HG03378 (cell line): ENCODE results near the gene METTL23.
A peak's percentile ranks its signal among the peaks of the same experiment; 100 is the strongest.
"Not testable (repeated sequence)": the region's sequence is repeated elsewhere in the genome, so short reads cannot be mapped to it uniquely, and the experiment has no call there.

Experiments
- ATAC-seq: cut with Tn5 transposase; IDR thresholded peaks from one replicate; pipeline ENCODE4 v1.9.1; 2021; ENCODE audit warnings: mild to moderate bottlenecking, moderate library complexity; ENCODE audit not compliant: unreplicated experiment

The METTL23 gene

DNA sequence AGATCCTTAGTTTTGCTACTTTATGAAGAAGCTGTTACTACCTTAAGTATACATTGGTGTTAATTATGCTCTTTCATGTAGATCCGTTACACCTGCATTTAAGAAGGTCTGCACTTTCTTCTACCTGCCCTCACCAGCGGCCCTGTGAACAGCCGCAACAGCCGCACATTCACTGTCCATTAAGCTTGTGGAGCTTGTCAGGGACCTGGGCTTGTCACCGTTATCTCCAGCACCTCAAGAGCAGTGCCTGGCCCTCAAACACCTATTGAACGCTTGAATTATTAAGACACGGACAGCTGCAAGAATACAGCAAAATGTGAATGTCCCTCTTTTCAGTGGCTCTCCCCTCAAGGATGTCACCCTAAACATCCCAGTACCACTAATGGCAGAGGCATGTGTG, 12.9 kb upstream of the METTL23 start:
- no peak for ATAC-seq

DNA sequence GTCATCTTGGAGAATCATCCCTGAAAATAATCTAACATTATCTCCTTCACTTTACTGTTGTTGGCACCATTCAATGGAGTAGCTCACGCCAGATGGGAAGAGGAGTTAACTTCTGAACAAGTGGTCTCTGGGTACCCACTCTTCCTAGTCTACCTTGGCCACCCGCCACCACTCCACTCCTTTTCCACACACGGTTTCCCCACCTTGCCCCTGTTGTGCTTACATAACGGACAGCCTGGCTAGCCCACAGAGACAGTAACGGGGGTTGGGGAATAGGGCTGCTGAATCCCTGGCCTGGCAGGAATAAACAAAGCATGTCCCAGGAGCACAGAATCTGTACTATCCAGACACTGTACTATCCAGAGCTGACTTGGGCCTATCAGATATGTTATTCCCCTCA, 12.3 kb upstream of the METTL23 start:
- no peak for ATAC-seq

DNA sequence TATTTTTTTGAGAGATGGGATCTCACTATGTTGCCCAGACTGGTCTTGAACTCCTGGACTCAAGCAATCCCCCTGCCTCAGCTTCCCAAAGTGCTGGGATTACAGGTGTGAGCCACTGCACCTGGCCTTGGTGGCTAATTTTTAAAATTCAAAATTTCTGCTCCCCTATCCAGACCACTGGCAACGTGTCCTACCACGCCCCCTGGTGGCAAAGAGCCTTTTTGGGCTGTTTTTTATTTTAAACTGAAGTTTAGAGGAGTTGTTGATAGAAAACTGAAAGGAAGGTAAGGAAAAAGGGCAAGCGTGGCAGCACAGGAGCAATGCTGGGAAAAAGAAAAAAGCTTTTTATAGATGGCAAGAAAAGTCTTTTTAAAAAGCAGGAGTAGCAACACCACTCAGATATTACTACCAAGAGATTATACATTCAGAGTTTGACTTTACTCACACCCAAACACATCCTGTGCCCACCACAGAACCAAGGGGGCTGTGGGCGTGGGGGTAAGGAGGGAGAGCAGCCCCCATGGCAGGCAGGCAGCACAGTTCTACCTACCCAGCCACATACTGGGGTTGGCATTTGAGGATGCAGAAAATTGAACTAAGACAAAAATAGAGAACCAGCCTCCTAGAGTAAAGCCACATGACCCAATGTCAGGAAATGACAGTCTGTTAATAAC, 11.7 kb upstream of the METTL23 start:
- ATAC-seq: no peak

DNA sequence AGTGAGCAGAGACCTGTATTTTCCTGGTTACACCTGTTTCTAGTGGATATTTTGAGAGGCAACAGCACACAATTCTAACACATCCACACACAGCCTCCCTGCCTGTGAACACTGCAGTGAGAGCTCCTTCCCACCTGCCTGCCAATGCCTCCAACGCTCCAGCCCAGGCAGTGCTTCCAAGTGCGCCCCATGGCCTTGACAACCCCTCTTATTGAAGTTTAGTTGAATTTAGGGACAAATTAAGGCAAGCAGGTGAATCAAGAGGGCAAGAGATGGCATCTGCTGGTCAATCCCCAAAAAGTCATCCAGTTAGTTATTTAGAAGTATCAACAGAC, 11.2 kb upstream of the METTL23 start:
- ATAC-seq: no peak

DNA sequence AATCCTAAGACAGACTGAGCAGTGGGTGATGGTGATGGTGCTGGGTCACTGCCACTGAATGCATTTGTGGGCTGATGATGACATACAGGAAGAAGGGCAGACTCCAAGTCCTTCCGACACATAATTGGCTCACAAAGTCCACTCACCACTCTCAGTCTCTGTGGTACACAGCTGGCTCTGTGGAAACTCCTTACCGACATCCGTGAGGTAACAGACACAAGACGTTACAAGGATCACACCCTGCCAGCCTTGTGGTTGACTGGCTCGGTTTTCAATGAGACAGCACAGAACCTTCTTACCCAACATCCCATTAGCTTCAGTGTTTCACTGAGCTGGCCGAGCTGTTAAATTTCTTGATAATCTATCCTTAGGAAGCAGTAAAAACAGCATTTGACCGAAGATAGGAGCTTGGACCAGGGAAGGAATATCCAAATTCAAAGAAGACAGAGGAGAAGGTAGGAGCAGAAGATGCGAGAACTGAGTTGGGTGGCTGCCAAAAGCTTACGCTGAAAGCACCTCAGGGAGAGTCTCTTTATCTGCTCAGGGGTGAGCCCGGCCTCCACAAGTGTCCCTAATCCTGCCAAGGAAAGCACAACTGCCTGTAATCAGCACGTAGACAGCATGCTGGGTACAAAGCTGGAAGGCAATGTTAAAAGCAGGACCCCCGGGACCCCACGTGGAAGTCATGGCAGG, 10.3 kb upstream of the METTL23 start:
- ATAC-seq: no peak

DNA sequence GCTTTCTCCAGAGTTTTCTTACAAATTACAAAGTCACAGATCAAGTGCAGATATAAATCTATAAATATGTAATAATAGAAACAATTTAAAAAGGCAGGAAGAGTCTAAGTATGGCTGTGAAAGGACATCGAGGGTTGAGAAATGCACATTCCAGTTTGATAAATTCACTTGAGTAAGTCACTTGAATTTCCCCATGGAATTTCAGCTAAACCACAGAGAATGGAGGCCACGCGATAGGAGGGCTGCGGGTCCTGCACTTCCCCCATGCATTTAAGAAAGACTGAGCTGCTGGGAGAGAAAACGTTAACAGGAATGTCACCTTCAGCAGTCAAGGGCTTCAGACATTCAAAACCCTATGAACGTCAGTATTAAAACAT, 9.8 kb upstream of the METTL23 start:
- ATAC-seq: no peak

GRCh38 chr17:76718516-76718915, 8.1 kb upstream of the METTL23 start:
- ATAC-seq: no peak

- no peak for ATAC-seq
These were observed 6.4 kb upstream of the METTL23 start for GRCh38 chr17:76720211-76720610.

DNA sequence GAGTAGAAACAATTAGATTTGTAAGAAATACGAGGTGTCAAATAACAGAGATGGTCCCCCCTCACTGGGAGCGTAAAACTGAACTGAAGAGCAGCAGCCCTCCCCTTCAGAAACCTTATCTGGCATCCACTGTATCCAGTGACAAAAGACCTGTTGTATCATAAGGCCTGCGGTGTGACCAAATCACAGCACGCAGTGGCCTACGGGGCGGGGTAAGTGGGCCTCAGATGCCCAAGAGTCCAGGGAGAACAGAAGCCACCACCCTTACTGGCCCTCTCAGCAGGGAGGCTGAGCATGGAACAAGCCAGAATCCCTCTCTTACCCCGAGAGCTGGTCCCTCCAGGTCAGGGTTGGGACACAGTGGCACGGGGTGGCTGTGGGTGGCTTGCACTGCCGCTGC, 5.7 kb upstream of the METTL23 start:
- ATAC-seq: no peak

DNA sequence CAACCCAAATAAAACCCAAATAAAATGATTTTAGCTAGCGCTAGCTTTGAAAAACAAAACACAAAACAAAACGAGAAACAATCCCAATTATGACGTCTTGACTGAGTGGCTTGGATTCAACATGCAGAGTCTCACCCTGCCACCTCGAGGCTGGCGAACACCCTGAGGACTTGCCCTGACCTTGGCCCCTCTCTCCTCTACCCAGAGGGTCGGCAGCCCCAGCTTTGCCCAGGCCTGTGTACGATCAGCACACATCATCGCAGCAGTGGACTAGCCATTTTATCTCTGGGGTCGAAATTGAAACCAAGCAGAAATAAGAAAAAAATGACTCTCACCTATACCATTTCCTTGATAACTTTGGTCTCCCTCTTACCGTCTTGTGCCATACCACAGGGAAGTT, 5.2 kb upstream of the METTL23 start:
- no peak for ATAC-seq

DNA sequence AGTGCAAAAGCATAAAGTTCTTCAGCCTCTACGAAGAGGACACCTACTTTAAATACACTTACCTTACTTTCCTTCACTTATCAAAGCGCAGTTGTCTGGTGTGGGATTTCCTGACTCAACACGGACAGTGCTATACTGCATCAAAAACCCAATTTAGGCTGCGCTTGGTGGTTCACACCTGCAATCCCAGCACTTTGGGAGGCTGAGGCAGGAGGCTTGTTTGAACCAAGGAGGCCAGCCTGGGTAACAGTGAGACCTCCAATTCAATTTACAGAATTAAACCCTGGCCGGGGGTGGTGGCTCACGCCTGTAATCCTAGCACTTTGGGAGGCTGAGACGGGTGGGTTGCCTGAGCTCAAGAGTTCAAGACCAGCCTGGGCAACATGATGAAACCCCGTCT, 4.4 kb upstream of the METTL23 start:
- no peak for ATAC-seq

- ATAC-seq: not testable (repeated sequence)
These were observed 3.7 kb upstream of the METTL23 start for GRCh38 chr17:76722977-76723376.

GRCh38 chr17:76723812-76724211, 2.8 kb upstream of the METTL23 start:
- ATAC-seq: no peak

GRCh38 chr17:76725580-76726230, 934 bp upstream of the METTL23 start:
- peak; percentile 11 for ATAC-seq

DNA sequence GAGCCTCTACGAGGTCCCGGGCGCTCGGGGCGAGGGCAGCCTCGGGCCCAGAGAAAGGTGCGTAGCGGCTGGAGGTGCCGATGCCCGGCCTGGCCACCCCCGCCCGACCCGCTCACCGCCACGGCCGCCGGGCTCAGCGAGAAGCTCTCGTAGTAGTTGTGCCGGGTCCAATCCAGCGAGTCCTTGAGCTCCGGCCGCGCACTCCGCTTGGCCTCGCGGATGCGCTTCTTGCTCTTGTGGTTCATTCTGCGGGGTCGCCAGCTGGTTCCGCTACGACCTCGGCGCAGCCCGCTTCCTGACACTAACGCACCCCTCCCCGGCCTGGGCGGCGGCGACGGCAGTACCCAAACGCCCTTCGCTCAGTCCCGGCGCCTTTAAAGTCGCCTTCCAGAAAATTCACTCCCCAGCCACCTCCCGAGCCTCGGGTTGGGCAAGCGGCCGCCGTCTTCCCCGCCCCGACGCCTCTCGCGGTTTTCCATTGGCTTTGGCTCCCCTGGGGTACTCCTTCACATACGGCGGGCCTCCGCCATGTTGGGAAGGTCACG, 336 bp upstream of the METTL23 start, which contains the start of gene JMJD6:
Gene JMJD6, minus strand, starts transcription at position 376 of the 545 bp plus-strand sequence. Its CDS starts 131 bp downstream, at position 245.
- peak; percentile 49 for ATAC-seq

DNA sequence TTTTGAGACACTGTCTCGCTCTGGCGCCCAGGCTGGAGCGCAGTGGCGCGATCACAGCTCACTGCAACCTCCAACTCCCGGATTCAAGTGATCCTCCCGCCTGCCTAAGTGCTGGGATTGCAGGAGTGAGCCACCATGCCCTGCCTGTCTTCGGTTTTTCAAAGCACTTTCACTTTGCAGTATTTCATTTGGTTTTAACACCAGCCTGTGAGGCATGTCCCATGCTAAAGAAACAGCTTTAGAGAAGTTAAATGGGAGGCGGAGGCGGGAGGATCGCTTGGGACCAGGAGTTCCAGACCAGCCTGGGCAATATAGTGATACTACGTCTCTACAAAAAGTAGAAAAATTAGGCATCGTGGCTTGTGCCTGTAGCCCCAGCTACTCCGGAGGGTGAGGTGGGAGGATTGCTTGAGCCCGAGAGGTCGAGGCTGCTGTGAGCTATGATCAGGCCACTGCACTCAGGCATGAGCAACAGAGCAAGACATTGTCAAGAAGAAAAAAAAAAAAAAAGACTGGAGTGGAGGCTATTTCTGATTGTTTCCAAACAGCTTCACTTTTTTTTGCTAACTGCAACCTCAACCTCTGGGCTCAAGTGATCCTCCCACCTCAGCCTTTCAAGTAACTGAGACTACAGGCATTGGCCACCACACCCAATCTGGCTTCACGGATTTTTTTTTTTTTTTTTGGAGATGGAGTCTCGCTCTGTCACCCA, 1.3 kb downstream of the METTL23 start:
- no peak for ATAC-seq

DNA sequence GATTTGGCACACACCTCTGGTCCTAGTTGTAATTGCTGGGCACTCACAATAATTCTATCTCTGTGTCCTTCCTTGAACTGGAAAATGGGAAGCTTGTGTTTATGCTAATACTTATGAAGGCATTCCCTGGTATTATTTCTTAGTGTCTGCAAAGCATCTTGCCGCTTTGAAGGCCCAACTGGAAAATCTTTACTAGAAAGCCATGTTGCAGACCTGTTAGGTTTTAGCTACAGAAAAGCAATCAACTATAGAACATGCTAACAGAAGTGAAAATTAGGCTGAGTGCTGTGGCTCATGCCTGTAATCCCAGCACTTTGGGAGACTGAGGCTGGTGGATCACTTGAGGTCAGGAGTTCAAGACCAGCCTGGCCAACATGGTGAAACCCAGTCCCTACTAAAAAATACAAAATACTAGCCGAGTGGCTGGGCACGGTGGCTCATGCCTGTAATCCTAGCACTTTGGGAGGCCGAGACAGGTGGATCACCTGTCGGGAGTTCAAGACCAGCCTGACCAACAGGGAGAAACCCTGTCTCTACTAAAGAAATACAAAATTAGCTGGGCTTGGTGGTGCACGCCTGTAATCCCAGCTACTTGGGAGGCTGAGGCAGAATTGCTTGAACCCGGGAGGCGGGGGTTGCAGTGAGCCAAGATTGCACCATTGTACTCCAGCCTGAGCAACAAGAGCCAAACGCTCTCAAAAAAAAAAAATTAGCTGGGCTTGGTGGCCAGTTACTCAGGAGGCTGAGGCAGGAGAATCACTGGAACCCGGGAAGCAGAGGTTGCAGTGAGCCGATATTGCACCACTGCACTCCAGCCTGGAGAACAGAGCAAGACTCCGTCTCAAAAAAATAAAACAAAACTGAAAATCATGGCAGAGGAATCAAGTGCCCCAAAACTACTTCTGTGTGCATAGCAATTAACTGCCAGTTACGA, 5.4 kb downstream of the METTL23 start:
- ATAC-seq: not testable (repeated sequence)

- no peak for ATAC-seq
These were observed 6.3 kb downstream of the METTL23 start for GRCh38 chr17:76732734-76733617.

DNA sequence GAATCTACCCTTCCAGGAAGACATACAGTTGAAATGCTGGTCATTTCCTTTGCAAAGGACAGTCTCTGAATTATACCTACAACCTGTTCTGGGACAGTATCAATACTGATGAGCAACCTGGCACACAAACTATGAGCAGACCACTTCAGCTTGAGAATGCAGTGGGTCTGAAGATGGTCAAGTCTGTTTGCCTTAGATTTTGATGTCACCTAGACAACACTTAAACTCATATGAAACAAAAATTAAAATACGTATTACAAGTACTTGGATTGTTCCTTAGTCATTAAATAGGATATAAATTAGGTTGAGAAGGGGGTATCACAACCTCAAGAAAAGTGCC, 6.9 kb downstream of the METTL23 start:
- no peak for ATAC-seq
